ENCODE measurements around the gene LRRC41. TPM values are rescaled to one million over a fixed set of nuclear protein-coding genes. Genes with fewer than 3 reads are reported as not detected.

LRRC41 gene
- total and polyA plus RNA-seq, 2 donors (not counting 1 experiment from before 2014, with no cell fraction given), result 55.3 to 89.0 TPM

- Histone ChIP-seq H3K9ac (ENCODE audit: insufficient read depth, low read length) (peak overlapping the region; percentile 97), H3K36me3 (ENCODE audit: control insufficient read depth, insufficient read depth, low read length) (peaks cover 4% of the 10 kb centered on the region), H3K4me1 (ENCODE audit: control insufficient read depth, extremely low read depth, insufficient read depth, low read length) (peaks cover 9% of the 10 kb centered on the region), H3K4me2 (ENCODE audit: extremely low read depth, insufficient read depth, low read length) (peak overlapping the region; percentile 98), H3K9me3 (ENCODE audit: control insufficient read depth, insufficient read depth, low read depth, low read length) (no peaks in the 10 kb centered on the region), H3K4me3 (replicated peaks in 1 of 4; ENCODE audit: control extremely low read depth in 1 of 4, insufficient read depth in 1 of 4, low read depth in 3 of 4, low read length in 4 of 4) (peak overlapping the region; percentile 59 to 88 (median 76)), H3K27me3 (ENCODE audit: control insufficient read depth, insufficient read depth, low read length) (no peaks in the 10 kb centered on the region), H3K79me2 (ENCODE audit: control insufficient read depth, insufficient read depth, low read length) (peaks cover 81% of the 10 kb centered on the region), H2AFZ (ENCODE audit: low read length) (no peak overlapping the region), H3K27ac (ENCODE audit: insufficient read depth, low read length) (peak overlapping the region; percentile 97), H4K20me1 (ENCODE audit: control insufficient read depth, extremely low read depth, insufficient read depth, low read length) (no peaks in the 10 kb centered on the region)
- peak; percentile 53 to 55 for DNase-seq (ENCODE audit: low read depth in 2 of 2)
- TF ChIP-seq EZH2 (IDR thresholded peaks at IDR 0.05; ENCODE audit: low read length, missing control alignments), result no peak
- TF ChIP-seq, protein P1, sequence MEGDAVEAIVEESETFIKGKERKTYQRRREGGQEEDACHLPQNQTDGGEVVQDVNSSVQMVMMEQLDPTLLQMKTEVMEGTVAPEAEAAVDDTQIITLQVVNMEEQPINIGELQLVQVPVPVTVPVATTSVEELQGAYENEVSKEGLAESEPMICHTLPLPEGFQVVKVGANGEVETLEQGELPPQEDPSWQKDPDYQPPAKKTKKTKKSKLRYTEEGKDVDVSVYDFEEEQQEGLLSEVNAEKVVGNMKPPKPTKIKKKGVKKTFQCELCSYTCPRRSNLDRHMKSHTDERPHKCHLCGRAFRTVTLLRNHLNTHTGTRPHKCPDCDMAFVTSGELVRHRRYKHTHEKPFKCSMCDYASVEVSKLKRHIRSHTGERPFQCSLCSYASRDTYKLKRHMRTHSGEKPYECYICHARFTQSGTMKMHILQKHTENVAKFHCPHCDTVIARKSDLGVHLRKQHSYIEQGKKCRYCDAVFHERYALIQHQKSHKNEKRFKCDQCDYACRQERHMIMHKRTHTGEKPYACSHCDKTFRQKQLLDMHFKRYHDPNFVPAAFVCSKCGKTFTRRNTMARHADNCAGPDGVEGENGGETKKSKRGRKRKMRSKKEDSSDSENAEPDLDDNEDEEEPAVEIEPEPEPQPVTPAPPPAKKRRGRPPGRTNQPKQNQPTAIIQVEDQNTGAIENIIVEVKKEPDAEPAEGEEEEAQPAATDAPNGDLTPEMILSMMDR (conservative IDR thresholded peaks at IDR 0.05 in 1 of 2, IDR thresholded peaks at IDR 0.05 in 1 of 2; ENCODE audit: low read depth in 1 of 2, low read length in 2 of 2), result no peak
Measured at GRCh38 chr1:46300673-46301405, 2.6 kb downstream of the LRRC41 start.

- TF ChIP-seq, protein P1 (conservative IDR thresholded peaks at IDR 0.05 in 1 of 2, IDR thresholded peaks at IDR 0.05 in 1 of 2; ENCODE audit: low read depth in 1 of 2, low read length in 2 of 2), result no peak
- TF ChIP-seq EZH2 (IDR thresholded peaks at IDR 0.05; ENCODE audit: low read length, missing control alignments), result no peak
- Histone ChIP-seq H3K27me3 (ENCODE audit: control insufficient read depth, insufficient read depth, low read length) (no peaks in the 10 kb centered on the region), H3K9ac (ENCODE audit: insufficient read depth, low read length) (no peak overlapping the region)
Measured at GRCh38 chr1:46298387-46298786, 5.0 kb downstream of the LRRC41 start.

GRCh38 chr1:46295306-46295705 lies 8.1 kb downstream of the LRRC41 start:
- no peaks in the 10 kb centered on the region for H4K20me1 ChIP-seq (ENCODE audit: control insufficient read depth, extremely low read depth, insufficient read depth, low read length)
- H3K79me2 ChIP-seq (ENCODE audit: control insufficient read depth, insufficient read depth, low read length), result peaks cover 32% of the 10 kb centered on the region
- TF ChIP-seq, protein P1 (conservative IDR thresholded peaks at IDR 0.05 in 1 of 2, IDR thresholded peaks at IDR 0.05 in 1 of 2; ENCODE audit: low read depth in 1 of 2, low read length in 2 of 2), result no peak
- no peak for TF ChIP-seq EZH2 (IDR thresholded peaks at IDR 0.05; ENCODE audit: low read length, missing control alignments)
- no peak overlapping the region for H3K4me2 ChIP-seq (ENCODE audit: extremely low read depth, insufficient read depth, low read length)
- peaks cover under 1% of the 10 kb centered on the region for H3K4me1 ChIP-seq (ENCODE audit: control insufficient read depth, extremely low read depth, insufficient read depth, low read length)
- H3K27me3 ChIP-seq (ENCODE audit: control insufficient read depth, insufficient read depth, low read length), result no peaks in the 10 kb centered on the region
- H3K4me3 ChIP-seq (replicated peaks in 1 of 4; ENCODE audit: control extremely low read depth in 1 of 4, insufficient read depth in 1 of 4, low read depth in 3 of 4, low read length in 4 of 4), result no peak overlapping the region
- H3K9ac ChIP-seq (ENCODE audit: insufficient read depth, low read length), result no peak overlapping the region
- H3K9me3 ChIP-seq (ENCODE audit: control insufficient read depth, insufficient read depth, low read depth, low read length), result no peaks in the 10 kb centered on the region
- no peak overlapping the region for H2AFZ ChIP-seq (ENCODE audit: low read length)
- H3K27ac ChIP-seq (ENCODE audit: insufficient read depth, low read length), result no peak overlapping the region
- peaks cover 11% of the 10 kb centered on the region for H3K36me3 ChIP-seq (ENCODE audit: control insufficient read depth, insufficient read depth, low read length)
- DNase-seq (ENCODE audit: low read depth in 2 of 2), result no peak

More at GRCh38 chr1:46298387-46298786, 5.0 kb downstream of the LRRC41 start:
- no peak overlapping the region for H3K4me2 ChIP-seq (ENCODE audit: extremely low read depth, insufficient read depth, low read length)
- no peaks in the 10 kb centered on the region for H3K9me3 ChIP-seq (ENCODE audit: control insufficient read depth, insufficient read depth, low read depth, low read length)
- no peaks in the 10 kb centered on the region for H4K20me1 ChIP-seq (ENCODE audit: control insufficient read depth, extremely low read depth, insufficient read depth, low read length)
- H3K27ac ChIP-seq (ENCODE audit: insufficient read depth, low read length), result no peak overlapping the region
- peaks cover 58% of the 10 kb centered on the region for H3K79me2 ChIP-seq (ENCODE audit: control insufficient read depth, insufficient read depth, low read length)
- H3K4me1 ChIP-seq (ENCODE audit: control insufficient read depth, extremely low read depth, insufficient read depth, low read length), result peaks cover 9% of the 10 kb centered on the region
- H2AFZ ChIP-seq (ENCODE audit: low read length), result no peak overlapping the region
- no peak overlapping the region for H3K4me3 ChIP-seq (replicated peaks in 1 of 4; ENCODE audit: control extremely low read depth in 1 of 4, insufficient read depth in 1 of 4, low read depth in 3 of 4, low read length in 4 of 4)
- peaks cover 11% of the 10 kb centered on the region for H3K36me3 ChIP-seq (ENCODE audit: control insufficient read depth, insufficient read depth, low read length)
- DNase-seq (ENCODE audit: low read depth in 2 of 2), result peak in 1 of 2 donors; percentile 24
